Activated CD4-positive, alpha-beta T cell treated with anti-CD3 and anti-CD28 coated beads for 48 hours (primary cell): ENCODE data around the gene SOX18.
A peak's percentile ranks its signal among the peaks of the same experiment; 100 is the strongest.

Experiments used
- DNase-seq: peaks from one replicate; pipeline ENCODE4 v3.0.0-alpha.2; 2020

Gene SOX18

DNA sequence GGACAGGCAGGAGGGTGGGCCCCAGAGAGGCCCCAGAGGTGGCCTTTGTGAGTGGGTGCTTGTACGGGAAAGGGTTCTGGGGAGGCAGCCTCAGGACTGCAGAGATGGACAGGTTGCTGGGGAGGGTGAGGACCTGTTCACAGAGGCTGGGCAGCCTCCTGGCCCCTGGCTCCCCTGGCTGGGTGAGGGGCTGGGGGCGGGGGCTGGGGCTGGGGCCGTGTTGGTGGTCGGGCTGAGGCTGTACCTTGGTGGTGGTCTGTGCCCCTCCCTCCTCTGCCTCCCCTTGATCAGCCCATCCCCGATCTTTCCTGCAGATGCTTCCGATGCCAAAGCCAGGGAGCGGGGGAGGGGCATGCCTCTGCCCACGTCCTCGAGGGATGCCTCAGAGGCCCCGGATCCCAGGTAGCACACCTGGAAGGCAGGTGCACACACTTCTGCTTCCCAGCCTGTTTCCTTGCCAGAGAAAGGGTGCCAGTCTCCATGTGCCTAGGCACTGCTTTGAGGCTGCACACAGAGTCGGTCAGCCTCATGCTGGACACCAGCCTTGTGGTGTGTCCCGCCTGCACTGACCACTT is 18.4 kb upstream of the SOX18 start:
- no peak for DNase-seq

DNA sequence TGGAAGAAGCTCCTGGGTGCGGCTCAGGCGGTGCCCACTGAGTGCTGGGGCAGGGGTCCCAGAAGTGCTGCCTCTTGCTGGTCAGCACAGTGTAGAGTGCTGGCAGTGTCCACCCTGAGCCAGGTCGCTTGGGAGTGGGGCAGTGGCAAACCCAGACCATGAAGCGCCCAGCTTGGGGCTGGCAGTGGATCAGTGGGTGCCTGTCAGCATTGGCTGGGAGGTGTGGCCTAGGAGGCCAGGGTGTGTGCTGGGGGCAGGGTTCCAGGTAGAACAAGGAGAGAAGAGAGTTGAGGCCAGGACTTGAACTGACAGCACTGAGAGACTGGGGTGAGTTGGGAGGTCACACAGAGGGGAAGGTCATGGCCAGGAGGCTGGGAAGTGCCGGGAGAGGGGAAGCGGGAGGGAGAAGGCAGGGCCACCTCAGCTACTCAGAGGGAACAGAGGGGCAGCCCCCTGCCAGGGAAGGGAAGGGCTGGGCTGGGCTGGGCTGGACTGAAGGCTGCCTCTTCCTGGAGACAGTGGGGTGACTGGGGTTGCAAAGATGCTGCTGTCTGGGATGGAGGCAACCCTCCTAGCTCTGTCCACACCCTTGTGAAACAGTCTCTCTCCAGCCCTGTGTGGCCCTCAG is 17.7 kb upstream of the SOX18 start:
- no peak for DNase-seq

DNA sequence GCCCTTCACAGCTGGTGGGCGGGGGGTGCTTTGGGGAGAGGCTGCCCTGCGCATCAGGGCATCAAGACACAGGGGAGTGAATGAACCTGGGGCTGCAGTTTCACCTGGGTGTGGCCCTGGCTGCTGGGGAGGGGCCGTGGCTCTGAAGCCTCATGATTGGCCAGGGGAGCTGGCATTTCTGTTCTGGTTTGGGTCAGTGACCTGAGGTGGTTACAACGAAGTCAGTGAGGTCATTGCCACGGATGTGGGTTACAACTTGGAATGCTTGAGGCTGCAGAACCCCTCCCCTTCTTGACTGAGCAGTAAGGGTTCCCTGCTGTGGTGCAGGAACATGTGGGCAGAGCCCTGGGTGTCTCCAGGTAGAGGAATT is 16.5 kb upstream of the SOX18 start:
- DNase-seq = peak; percentile 76

DNA sequence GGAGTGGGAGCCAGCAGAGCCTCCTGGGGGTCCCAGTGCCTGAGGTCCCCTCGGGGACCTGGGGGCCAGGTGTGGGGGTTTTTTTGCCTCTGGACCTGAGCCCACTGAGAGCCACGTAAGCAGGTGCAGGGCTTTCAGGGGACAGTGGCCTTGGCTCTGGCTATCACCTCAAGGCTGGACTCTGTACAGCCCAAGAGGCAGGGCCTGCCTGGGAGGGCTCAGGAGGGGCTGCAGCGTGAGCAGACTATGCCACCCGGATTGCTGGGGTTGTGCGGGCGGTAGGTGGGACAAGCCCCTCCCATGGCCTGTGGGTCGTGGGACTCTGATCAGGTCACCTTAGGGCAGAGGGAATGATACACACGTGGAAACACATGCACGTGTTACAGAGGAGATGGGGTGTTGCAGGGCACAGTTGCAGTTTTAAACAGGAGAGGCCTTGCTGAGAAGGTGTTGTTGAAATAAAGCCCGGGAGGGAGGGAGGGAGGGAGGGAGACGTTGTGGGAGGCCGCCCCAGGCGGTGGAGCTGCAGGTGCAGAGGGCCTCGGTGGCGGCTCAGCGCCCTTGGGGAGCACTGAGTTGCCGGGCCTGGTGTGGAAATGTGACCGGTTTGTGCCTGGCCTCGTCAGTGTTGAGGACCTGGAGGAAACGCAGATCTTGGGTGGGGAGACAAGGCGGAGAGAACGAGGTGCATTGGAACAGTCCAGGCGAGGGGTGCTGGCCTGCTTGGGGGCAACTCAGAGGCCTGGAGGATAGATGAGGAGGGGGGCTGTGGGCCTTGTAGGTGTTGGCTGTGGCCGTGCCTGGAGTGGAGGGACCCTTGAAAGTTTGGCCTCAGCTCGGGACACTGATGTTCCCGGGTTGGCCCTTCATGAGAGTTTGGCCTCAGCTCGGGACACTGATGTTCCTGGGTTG is 15.9 kb upstream of the SOX18 start:
- DNase-seq = no peak

DNA sequence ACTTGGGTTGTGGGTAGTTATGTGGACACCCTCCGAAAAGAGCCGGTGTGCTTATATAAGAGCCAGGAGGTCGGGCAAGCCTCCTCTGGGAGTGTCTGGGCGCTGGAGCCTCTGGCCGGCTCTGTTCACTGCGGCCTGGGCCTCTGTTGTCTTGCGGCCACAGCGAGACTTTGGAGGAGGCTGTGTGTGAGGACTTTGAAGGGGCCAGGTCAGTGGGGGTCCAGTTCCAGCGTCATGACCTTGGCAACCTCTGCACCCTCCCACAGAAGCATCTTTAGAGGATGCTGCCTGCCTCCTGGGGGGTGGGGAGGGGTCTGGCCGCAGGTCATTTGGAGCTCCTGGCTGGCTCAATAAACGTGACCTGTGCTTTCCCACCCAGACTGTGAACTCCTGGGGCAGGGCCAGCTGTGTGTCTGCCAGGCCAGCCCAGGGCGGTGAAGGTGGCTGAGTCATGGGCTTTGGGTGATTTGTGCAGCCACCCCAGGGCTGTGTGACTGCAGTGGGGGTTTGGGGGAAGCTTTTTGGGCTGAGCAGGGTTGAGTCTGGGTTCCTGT is 14.8 kb upstream of the SOX18 start:
- DNase-seq = no peak

DNA sequence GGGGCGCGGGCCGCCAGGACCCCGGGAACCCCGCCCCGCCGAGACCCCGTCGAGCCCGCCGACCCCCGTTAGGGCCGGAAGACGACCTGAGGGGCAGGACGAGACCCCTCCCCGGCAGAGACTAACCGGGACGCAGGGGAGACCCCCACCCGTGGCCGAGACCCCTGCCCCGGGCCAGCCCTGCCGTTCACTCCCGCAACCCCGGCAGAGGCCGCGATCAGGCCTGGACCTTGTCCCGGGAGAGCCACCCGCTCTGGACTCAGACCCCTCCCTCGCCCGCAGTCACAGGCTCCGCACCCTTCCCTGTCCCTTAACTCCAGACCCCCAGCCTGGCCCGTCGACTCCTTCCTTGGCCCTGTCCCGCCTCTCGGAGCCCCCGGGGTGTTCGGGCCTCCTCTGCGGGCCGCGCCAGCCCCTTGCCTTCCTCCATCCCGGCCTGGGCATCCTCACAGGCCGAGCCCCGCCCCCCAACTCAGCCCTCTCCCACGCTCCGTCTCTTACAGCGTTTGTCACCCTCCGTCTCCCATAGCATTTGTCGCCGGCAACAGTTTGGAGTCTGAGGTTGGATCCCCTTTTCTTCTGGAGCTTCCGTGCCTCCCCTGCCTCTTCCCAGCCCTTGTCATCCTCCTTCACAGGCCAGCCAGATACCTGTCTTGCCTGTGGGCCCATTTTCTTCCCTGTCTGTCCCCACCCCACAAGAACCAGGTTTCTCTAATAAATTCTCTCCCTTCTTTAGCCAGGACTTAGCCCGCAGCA is 14.1 kb upstream of the SOX18 start:
- peak; percentile 66 for DNase-seq

DNA sequence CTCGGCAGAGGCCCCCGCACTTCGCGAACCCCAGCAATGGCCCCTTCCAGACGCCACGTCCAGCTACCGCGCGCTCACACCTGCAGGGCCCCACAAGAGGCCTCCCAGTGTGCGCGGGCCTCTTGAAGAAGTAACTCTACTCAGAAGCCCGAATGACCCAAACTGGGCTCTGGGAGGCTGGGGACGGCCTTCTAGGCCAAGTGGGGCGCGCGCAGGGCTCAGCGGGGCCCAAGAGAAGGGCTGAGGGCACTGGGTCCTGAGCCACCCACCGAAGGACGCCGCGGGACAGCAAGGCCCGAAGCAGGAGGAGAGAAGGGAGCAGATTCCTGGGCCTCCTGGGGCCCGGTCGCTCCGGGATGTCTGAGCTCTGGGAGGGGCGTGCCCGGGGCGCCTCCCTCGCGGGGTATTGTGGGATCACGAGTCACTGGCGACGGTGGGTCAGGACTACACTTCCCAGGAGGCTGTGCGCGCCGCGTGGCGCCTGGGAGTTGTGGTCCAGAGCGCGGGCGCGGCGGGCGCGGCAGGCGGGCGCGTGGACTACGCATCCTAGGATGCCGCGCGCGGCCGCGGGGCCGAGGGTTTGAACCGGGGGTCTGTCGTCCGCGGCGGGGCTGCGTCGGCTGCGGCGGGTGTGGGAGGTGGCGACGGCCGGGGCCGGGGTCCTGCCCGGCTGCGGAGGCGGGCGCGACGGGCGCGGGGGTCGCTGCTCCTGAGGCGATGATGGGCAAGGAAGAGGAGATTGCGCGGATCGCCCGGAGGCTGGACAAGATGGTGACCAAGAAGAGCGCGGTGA is 13.4 kb upstream of the SOX18 start, which contains the start of gene TCEA2:
TSS of gene TCEA2 (plus strand) at position 603 of the 793 bp plus-strand sequence. CDS start at position 718, 115 bp downstream.
- peak; percentile 97 for DNase-seq

DNA sequence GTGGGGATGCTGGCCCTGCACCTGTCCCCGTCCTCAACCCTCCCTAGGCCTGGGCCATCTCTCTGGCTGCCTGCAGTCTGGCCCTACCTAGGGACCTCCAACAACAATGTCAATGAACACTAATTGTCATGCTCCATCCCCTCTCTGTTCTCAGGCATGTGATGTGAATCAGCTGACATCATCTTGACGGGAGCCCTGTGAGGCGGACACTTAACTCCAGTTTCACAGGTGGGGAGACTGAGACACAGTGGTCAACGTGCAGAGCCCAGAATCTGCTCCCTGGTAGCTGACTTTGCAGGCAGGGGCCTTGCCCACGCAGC is 12.8 kb upstream of the SOX18 start:
- DNase-seq = no peak

DNA sequence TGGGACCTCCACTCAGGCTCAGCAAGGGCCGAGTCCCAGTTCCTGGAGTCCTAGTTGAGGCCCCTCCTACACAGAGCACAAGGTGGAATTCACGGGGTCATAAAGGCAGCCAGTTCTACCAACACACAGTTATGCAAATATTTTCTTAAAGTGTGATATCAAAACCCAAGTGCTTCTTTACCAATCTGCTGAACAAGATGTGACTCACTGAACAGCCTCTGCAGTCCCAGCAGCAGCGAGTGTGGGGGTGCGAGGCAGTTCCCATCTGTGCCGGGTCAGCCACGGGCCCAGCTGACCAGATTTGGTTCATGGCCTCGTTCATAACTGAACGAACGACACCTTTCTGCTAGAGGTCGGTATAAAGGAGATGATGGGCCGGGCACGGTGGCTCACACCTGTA is 9.1 kb upstream of the SOX18 start:
- DNase-seq = no peak

DNA sequence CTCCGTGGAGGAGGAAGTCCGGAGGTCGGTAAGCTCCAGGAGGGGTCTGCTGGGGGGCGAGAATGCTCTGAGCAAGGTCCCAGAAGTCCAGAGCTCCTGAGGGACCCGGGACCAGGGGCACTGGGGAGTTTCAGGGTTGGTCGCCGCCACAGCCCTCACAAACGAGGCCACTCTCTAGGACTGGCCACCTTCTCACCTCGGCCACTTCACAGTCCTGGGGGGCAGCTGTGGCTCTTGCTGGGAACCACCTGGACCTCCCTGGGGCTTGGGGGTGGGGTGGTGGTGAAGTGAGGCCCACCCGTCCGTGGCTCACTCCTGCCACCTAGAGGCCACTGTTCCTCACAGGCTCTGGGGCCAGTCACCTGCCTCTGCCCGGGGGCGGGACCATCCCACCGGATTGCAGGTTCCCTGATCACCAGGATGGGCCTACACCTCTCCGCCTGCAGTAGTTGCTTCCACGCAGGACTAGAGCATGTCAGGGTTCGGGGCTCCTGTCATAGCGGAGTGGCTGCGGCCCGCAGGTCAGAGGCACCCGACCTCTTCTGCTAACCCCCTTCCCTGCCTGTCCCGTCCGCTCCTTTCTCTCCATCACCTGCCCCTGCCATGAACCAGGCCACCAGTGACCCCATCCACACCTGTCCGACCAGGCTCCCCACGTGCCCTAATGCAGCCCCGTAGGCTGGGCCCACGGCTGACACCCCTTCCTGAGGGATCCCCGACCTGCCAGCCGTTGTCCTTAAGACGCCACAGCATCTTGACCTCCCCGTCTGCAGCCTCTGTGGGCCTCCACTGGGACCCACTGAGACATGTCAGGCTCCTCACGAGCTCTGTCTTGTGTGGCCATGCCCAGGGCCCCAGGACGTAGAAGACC is 8.4 kb upstream of the SOX18 start:
- DNase-seq = peak; percentile 92

DNA sequence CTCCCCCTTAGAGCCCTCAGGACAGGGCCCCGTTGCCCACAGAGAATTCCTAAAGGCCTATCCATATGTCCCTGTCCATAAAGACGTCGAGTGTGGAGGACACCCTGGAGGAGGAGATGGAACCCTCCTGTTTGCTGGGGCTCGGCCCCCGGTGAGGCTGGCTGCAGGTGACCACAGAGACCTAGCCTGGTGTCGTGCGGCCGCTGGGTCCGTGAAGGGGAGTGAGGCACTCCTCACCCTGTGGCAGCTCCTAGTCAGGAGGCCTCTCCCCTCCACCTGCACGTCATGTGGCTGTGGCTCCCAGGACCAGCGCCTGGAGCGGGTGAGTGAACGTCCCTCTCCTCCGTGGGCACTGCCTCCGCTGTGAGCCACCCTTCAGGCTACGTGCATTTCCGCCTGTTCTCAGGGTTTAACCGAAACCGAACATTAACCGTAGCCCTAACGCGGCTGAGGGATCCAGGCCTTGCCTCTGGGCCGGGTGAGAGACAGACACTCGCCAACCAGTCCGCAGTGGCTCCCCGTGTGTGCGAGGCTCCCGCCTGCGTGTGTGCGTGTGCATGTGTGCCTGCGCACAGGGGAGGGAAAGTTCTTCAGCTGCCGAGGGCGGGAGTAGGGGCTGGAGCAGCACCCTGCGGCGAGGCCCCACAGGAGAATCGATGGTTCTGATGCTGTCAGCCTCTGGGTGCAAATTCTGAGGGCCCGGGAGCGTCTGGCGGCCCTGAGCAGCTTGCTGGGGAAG is 7.6 kb upstream of the SOX18 start:
- peak; percentile 40 for DNase-seq

DNA sequence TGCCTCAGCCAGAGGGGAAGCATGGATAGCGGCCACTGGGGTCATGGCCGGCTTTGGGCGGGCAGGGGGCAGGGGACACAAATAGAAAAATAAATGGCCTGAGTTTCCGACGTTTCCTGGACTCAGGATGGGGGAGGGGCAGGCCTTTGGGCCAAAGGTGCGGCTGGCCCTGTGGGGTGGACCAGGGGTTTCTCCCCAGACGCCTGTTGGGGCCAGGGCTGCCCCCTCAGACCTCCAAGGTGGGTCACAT is 7.1 kb upstream of the SOX18 start:
- no peak for DNase-seq

DNA sequence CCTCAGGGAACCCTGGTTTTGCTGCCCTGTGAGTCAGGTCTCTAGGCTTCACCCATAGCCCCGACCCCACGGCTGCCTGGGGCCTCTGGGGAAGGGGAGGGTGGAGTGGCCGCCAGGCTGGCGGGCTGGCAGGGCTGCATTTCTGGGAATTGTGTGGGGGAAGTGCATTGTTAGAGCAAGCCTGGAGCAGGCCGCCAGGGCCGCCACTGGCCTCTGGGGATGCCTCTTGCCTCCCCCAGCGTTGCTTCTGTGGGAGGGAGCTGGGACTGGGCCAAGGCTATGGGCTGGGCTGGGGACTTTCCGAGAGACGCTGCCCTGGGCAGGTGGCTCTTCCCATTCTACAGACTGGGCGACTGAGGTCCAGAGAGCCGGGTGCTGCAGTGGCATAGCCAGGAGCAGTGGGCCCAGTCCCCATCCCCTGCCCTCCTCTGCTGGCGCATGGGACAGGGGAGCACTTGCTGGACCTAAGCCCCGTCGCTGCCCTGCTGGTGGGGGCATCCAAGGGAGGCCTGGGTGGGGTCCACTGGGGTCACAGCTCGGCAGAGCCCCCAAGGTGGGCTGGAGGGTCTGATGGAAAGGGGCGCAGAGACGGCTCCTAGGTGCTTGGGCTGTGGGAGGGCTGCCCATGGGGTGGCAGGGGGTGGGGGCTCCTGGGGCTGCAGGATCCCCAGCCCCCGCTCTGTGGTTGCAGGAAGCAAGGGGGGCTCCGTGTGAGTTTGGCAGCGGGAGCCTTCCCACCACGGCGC is 6.6 kb upstream of the SOX18 start:
- DNase-seq = no peak

DNA sequence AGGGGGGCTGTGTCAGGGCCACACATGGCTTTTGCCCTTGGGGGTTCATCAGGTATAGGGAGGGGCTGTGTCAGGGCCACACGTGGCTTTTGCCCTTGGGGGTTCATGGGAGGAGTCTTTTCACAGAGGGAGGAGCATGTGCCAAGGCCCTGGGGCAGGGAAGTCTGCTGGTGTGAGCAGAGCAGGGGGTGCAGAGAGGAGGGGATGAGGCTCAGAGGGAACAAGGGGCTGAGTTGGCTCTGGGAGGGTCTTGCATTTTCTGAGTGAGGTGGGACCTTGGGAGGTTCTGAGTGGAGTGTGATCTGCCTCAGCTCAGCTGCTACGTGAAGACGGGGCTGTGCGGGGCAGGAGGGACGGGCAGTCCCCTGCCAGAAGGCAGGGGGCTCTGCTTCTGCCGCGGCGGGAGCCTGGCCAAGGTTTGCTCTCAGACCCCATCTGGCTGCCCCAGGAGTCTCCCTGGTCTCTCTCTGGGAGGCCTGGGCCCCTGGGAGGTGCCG is 6.0 kb upstream of the SOX18 start:
- no peak for DNase-seq

DNA sequence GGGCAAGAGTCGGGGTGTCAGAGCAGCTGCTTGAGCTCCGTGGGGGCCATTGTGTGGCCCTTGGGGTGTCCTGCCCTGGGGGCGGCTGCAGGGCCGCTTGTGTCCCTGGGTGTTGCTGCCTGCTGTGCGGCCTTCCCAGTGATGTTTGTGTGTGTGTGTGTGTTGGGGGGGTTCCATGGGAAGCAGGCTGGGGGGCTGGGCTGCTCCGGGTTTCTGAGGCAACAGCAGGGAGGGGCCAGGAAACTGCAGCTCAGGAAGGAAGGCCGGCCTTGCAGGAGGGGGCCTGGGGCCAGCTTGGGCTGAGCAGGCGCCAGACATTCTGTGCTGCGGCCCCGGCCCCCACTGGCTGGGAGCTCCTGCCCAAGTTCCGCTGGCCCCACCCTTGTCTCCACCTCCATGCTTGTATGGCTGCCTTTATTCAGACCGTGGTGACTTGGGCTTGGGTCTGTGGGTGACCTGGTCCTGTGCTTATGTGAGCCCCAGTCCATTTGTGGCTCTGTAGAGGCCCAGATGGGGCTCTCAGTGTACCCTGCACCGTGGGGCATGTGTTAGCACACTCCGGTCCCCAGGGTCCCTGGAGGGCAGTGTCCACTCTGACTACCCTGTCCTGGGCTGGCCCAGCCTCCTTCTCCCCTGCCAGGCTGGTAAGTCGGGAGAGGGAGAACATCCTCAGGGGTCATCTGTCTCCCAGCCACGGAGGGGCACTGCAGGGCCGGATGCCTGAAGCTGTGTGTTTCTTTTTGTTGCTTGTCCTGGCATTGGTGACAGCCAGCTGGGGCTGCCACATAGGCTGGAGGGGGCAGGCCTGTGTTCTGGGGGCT is 4.6 kb upstream of the SOX18 start:
- no peak for DNase-seq

DNA sequence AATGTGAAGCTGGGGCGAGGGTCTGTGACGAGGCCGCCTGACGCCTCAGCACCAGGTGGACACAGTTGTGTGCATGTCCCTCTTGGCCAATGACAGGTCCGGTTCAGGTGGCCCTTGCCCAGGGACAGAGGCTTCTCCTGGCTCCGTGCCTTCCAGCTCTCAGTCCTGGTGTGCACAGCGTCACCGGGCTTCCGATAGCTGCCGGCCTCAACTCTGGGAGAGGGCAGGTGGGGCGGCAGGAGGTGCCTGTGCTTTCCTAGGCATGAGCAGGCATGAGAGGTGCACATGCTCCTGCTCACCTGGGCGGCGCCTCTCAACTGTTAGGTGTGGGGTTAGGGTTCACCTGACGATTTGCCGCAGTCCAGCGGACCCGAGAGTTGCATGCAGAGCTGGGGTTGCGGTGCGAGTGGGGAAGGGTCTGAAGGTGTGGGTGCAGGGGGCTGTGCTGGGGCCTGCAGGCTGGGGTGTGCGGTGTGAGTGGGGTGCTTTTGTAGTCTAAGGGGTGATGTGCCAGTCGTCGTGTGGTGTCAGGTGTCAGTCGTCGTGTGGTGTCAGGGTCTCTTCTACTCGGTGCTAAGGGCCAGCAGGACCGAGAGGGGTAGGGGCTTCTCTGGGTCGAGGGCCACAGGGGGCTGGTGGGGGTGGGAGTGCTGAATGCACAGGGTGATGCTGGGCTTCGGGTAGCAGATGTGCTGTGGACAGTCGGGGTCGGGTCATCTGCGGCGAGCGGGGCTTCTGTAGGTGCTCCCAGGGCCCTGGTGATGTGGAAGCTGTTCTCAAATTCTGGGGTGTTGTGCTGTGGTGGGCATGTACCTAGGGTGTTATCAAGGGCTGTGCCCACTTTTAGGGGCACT is 3.8 kb upstream of the SOX18 start:
- DNase-seq = no peak

DNA sequence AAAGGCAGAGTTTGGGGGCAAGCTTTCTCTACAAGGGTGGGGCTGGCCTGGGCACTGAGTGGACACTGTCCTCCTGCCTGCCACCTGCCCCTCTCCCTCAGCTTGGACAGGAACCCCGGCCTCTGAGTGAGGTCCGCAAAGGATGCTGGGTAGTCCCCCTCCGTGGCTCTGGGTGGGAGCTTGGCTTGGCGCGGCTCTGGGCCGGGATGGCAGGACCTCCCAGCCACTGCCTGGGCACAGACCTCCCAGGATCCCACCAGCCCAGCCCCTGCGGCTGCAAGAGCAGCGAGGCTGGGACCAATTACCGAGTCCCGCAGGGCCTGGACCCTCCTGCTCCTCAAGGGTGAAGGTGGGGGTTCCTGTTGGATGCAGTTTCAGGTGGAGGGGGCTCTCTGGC is 2.9 kb upstream of the SOX18 start:
- DNase-seq = no peak
